ENCODE data around the gene ZNF346.
"Not testable (repeated sequence)": the region's sequence is repeated elsewhere in the genome, so short reads cannot be mapped to it uniquely, and the experiment has no call there.

Gene ZNF346, protein sequence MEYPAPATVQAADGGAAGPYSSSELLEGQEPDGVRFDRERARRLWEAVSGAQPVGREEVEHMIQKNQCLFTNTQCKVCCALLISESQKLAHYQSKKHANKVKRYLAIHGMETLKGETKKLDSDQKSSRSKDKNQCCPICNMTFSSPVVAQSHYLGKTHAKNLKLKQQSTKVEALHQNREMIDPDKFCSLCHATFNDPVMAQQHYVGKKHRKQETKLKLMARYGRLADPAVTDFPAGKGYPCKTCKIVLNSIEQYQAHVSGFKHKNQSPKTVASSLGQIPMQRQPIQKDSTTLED

DNA sequence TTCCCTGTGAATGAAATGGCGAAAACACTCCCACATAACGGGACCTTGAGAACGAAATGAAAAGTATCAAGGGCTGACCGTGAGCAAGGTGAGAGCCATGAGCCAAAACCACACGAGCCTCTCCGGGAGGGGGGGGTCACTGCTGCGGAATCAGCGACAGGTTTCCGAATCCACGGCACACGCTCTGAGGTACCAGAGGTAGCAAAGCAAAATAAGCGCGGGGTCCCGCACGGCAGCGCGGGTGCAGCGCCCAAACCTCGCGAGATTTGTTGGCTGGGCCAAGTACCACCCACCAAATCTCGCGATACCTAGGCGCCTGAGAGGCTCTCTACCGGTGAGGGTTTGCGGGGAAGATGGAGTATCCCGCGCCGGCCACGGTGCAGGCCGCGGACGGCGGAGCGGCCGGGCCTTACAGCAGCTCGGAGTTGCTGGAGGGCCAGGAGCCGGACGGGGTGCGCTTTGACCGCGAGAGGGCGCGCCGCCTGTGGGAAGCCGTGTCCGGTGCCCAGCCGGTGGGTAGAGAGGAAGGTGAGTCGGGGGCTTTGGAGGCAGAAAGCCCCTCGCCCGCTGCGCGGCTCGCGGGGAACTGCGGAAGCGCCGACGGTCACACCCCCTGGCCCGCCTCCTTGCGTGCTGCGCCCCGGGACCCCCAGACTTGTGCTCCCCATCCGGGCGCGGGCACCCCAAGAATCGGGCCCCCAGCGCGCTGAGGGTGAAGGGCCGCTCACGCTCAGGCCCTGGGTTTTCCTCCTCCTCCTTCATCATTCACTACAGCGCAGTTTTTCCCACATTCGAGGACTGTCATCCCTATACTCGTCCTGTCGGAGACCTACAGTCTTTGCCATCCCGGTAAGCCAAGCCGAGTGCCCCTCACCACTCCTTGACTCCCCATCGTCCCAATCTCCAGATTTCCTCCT is at the start of gene ZNF346:
Gene ZNF346, plus strand, starts transcription at position 311 of the 917 bp plus-strand sequence. Its CDS starts 43 bp downstream, at position 354.
- DNase-seq = peak; percentile 87

DNA sequence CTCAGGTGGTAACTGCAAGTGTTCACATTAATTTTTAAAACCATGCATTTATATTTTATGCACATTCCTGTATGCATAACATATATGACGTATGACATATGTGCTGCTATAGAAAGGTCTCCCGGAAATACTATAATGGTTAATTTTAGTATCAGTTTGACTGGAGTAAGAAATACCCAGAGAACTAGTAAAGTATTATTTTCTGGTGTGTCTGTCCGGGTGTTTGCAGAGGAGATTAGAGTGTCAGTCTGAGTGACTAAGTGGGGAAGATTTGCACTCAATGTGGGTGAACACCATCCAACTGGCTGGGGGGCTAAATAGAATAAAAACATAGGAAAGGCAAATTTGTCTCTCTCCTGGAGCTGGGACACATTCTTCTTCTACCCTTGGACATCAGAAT is 42.8 kb upstream of the ZNF346 start:
- DNase-seq = no peak

DNA sequence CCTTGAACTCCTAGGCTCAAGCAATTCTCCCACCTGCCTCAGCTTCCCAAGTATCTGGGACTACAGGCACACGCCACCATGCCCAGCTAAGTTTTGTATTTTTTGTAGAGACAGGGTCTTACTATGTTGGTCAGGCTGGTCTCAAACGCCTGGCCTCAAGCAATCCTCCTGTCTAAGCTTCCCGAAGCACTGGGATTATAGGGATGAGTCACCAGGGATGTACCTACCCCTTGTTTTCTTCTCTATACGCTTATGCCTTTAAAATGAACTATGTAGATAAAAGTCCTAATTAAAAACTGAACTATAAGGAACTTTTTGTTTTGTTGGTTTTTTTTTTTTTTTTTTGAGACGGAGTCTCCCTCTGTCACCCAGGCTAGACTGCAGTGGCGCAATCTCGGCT is 41.7 kb upstream of the ZNF346 start:
- DNase-seq = no peak

DNA sequence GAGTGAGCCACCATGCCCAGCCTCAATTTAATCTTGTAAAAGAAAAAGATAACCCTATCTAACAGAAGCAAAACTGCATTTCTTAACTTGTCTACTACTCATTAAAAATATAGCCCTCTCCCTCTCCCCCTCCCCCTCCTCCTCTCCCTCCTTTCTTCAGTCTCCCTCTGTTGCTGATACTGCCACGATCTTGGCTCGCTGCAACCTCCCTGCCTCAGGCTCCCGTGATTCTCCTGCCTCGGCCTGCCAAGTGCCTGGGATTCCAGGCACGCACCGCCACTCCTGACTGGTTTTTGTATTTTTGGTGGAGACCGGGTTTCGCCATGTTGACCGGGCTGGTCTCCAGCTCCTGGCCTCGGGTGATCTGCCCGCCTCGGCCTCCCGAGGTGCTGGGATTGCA is 39.4 kb upstream of the ZNF346 start:
- DNase-seq = not testable (repeated sequence)

DNA sequence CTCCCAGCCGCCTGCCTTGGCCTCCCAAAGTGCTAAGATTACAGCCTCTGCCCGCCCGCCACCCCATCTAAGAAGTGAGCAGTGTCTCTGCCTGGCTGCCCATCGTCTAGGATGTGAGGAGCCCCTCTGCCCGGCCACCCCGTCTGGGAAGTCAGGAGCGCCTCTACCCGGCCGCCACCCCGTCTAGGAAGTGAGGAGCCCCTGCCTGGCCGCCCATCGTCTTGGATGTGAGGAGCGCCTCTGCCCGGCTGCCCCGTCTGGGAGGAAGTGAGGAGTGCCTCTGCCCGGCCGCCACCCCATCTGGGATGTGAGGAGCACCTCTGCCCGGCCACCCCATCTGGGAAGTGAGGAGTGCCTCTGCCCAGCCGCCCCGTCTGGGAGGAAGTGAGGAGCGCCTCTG is 38.9 kb upstream of the ZNF346 start:
- DNase-seq = not testable (repeated sequence)

DNA sequence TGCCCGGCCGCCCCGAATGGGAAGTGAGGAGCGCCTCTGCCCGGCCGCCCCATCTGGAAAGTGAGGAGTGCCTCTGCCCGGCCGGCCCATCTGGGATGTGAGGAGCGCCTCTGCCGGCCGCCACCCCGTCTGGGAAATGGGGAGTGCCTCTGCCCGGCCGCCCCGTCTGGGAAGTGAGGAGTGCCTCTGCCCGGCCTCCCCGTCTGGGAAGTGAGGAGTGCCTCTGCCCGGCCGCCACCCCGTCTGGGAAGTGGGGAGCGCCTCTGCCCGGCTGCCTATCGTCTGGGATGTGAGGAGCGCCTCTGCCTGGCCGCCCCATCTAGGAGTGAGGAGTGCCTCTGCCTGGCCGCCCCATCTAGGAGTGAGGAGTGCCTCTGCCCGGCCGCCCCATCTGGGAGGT is 38.3 kb upstream of the ZNF346 start:
- not testable (repeated sequence) for DNase-seq

DNA sequence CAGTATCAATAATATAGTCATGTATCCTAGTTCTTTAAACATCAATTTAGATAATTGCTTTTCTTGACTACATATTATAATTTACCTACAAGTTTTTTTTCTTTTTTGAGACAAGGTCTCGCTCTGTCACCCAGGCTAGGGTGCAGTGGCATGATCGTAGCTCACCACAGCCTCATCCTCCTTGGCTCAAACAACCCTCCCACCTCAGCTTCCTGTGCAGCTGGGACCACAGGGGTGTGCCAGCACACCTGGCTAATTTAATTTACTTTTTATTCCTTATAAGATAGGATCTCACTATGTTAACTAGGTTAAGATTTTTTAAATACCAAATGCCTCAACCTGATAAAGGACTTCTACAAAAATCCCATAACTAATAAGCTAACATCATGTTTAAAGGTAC is 37.0 kb upstream of the ZNF346 start:
- no peak for DNase-seq

DNA sequence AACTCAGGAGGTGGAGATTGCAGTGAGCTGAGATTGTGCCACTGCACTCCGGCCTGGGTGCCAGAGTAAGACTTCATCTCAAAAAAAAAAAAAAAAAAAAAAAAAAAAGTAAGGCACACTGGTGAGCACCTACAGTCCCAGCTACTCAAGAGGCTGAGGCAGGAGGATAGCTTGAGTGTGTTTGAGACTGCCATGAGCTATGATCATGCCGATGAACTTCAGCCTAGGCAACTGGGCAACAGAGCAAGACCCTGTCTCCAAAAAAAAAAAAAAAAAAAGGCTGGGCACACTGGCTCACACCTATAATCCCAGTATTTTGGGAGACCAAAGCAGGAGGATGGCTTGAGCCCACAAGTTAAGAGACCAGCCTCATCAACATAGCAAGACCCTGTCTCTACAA is 36.2 kb upstream of the ZNF346 start:
- no peak for DNase-seq

DNA sequence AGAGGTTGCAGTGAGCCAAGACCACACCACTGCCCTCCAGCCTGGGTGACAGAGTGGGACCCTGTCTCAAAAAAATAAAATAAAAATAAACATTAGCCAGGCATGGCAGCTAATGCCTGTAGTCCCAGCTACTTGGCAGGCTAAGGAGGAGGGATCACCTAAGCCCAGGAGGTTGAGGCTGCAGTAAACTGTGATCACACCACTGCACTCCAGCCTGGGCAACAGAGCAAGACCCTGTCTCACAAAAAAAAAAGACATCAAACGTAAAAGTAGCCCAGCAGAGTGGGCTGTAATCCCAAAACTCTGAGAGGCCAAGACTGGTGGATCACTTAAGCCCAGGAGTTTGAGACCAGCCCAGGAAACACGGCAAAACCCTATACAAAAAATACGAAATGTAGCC is 34.9 kb upstream of the ZNF346 start:
- no peak for DNase-seq

DNA sequence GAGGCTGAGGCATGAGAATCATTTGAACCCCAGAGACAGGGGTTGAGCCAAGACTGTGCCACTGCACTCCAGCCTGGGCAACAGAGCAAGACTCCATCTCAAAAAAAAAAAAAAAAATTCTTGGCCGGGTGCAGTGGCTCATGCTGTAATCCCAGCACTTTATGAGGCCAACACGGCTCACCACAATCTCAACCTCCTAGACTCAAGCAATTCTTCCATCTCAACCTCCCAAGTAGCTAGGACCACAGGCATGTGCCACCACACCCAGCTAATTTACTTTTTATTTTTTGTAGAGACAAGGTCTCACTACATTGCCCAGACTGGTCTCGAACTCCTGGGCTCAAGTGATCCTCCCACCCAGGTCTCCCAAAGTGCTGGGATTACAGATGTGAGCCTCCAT is 29.4 kb upstream of the ZNF346 start:
- DNase-seq = not testable (repeated sequence)

DNA sequence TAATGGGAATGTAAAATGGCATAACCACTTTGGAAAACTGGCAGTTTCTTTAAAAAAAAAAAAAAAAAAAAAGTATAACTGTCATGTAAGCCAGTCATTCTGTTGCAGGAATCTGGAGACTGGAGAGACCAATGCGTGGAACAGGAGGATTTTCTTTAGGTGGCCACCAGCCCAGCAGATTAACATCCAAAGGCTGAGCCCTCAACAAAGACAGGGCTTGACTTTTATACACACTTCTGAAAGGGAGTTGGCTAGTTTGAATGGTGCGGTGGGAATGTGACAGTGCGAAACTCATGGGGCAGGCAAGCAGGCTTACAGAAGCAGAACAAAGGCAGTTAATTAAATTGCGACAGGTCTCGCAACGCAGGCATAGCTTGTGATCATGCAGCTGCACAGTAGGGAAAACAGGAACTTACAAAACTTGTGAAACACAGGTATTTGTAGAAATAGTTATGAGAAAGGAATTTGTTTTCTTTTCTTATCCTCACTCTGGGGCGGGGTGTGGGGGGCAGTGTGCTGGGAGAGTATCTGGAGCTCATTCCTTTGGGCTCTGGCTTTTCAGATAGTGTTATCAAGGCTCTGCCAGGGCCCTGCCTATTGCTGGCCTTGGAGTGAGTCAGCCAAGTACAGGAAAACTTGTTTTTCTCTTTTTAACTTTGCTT is 27.9 kb upstream of the ZNF346 start:
- DNase-seq = no peak

DNA sequence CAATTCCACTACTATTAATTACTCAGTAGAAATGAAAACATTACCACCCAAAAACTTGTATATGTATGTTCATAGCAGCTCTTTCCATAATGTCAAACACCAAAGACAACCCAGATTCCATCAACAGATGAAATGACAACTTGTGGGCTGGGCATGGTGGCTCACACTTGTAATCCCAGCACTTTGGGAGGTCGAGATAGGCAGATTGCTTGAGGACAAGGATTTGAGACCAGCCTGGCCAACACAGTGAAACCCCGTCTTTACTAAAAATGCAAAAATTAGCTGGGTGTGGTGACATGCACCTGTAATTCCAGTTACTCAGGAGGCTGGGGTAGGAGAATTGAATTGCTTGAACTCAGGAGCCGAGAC is 27.4 kb upstream of the ZNF346 start:
- no peak for DNase-seq

DNA sequence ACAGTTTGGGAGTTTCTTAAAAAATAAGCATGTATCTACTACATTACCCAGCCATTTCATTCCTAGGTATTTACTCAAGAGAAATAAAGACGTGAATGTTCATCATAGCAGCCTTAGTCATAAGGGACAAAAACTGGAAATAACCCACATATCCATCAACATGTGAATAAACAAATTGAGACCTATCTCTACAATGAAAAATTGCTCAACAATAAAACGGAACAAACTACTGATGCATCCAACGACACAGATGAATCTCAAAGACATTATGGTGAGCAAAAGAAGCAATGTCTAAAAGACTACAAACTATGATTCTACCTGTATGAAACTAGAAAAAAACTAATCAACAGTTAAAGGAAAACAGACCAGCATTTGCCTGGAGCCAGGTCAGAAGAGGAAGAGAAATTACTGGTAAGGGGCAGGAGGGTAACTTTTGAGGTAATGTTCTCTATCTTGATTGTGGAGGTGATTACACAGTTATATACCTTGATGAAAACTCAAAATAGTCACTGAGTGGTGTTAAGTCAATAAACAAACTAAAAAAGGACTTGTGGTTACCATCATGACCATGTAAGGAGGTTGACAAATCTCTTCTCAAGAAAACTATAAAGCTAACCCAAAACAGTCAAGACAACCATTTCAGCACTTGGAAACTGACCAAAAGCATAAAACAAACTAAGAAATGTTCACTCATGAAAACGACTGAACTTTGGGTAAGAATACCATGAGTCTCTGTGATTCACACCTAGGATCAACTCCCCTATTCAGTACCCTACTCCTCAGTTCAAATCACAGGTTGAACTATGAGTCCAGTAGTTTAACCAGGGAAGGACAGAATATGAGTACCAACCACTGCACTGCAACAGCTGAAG is 26.4 kb upstream of the ZNF346 start:
- no peak for DNase-seq

DNA sequence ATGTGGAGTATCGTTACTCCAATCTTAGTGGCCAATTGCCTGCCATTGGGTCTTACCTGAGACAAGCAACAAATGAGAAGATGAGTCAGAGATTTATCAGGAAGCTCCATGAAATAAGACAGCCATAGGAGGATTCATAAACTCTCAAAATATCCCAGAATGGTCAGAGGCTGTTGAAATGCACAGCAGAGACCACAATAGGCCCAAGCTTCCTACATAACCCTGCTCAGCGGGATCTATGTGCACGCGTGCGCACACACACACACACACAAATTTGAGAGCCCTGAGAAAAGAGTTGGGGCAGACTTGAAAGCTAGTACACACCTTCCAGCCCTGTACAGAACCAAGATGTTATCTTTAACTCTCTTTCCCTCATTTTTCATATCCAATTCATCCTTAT is 25.7 kb upstream of the ZNF346 start:
- DNase-seq = no peak

DNA sequence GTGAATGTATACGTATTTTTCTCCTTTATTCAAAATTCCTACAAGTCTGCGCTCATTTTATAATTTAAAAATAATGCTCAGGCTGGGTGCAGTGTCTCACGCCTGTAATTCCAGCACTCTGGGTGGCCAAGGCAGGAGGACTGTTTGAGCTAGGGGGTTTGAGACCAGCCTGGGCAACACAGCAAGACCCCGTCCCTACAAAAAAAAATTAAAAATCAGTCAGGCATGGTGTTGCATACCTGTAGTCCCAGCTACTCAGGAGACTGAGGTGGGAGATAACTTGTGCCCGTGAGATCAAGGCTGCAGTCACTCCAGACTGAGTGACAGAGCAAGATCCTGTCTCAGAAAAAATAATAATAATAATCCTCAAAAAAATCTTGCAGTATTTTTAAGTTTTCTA is 23.7 kb upstream of the ZNF346 start:
- DNase-seq = no peak

DNA sequence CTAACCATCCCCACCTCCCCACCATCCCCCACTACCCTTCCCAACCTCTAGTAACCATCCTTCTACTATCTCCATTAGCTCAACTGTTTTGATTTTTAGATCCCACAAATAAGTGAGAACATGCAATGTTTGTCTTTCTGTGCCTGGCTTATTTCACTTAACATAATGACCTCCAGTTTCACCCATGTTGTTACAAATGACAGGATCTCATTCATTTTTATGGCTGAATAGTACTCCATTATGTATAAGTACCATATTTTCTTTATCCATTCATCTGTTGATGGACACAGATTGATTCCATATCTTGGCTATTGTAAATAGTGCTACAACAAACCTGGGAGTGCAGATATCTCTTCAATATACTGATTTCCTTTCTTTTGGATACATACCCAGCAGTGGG is 23.0 kb upstream of the ZNF346 start:
- DNase-seq = not testable (repeated sequence)

DNA sequence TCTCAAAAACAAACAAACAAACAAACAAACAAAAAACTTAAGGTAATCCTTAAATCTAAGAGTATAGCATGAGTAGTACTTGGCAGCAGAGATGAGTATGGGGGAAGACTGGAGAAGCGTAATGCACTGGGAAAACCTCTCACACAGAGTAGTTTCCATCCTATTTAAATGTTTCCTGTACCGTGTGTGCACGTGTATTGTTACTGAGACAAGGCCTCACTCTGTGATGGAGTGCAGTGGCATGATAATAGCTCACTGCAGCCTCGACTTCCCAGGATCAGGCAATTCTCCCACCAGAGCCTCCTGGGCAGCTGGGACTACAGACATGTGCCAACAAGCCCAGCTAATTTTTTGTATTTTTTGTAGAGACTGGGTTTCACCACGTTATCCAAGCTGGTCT is 18.8 kb upstream of the ZNF346 start:
- no peak for DNase-seq

DNA sequence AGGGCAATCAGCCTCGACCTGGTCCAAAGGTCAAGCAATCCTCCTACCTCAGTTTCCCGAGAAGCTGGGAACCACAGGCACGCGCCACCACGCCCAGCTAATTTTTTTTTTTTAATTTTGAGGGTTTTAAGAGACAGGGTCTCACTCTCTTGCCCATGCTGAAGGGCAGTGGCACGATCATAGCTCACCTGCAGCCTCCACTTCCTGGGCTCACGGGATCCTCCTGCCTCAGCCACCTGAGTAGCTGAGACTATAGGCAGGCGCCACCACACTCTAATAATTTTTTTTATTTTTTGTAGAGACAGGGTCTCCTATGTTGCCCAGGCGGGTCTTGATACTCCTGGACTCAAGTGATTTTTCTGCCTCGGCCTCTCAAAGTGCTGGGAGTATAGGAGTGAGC is 17.5 kb upstream of the ZNF346 start:
- DNase-seq = no peak

DNA sequence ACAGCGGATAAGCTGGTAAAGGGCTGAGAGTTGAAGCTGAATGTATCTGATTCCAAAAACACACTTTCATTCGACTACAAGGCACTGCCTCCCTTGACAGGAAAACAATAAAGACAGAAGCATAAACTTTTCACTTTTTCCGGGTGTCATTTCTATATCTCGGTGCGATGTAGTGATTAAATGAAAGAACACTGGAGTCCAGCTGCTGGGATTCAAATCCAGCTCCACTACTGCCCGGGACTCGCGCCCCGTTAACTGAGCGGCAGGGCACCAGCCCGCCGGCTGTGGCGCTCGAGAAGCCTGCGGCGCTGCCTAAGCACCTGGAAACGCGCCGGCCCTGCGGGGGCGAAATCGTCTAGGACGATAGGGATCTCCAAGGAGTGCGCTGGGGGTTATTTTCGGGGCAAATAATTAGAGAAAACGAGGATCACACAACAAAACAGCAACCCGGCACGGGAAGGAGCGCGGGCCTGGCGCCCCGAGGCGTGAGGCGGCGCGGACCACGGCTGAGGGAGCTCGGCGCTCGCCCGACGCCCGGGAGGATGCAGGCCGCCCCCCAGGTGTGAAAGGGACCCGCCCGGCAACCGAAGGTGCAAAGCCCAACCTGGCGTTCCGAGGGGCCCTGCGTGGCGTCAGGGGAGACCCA is 16.8 kb upstream of the ZNF346 start:
- no peak for DNase-seq

DNA sequence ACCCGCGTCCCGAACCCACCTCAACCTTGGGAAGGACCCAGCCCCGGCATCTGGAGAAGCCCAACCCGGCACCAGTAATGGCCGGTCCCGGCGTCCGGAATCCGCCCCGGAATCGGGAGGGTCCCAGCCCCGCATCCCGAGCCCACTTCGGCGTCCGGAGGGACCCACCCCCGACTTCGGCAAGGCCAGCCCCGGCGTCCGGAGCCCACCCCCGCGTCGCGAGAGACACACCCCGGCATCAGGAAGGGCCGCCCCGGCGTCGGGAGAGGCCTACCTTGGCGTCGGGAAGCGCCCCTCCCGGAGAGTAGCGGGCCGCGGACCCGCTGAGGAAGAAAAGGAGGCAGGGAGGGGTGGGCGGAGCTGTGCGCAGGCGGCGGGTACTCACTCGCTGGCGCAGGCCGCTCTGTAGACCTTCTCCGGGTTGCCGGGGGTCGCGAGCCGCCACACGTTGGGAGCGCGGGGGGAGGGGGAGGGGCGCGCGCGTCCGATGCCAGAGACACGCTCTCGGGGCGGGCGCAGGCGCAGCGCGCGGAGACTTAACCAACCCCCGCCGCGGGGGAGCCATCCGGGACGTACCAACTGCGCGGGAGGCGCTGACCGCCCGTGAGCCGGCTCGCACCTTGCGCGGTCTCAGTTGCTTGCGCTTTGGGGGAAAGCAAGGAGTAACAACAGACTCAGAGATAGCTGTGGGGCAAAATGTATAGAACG is 16.1 kb upstream of the ZNF346 start, which contains the start of gene UIMC1:
Gene UIMC1, minus strand, starts transcription at position 515 of the 708 bp plus-strand sequence. CDS start 24,164 bp downstream, outside the sequence.
- peak; percentile 80 for DNase-seq

DNA sequence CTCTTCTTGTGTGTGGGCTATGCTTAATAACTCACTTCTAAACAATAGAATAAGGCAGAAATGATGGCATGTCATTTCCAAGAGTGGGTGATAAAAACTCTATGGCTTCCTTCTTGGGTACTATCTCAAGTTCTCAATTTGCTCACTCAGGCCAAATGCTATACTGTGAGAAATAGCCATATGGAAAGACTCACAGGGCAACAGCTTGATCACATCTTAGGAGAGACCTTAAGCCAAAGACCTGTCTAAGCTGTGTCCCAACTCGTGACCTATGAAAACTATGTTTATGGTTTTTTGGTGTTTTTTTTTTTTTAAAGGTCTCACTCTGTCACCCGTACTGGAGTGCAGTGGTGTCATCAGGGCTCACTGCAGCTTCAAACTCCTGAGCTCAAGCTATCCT is 13.8 kb upstream of the ZNF346 start:
- no peak for DNase-seq

Measured in NCI-H748 treated with DMSO at 0.1 percent for 48 hours (cell line).